Left lobe of liver (tissue), 2 donors: ENCODE results near the gene TYK2. TPM values are rescaled to one million over a fixed set of nuclear protein-coding genes. Genes with fewer than 3 reads are reported as not detected.
"Not testable (repeated sequence)": the region's sequence is repeated elsewhere in the genome, so short reads cannot be mapped to it uniquely, and the experiment has no call there.

ENCODE experiments used
- ATAC-seq: fragments of 200-7000 bp; cut with Tn5 transposase; one replicate; pipeline ENCODE4 v1.9.1; 2020; ENCODE audit warnings: mild to moderate bottlenecking, moderate library complexity
- DNase-seq: peaks from one replicate; pipeline ENCODE4 v3.0.0-alpha.2; 2020; ENCODE audit warnings: low spot score
- total RNA-seq: library from RNA; stranded (reverse); gene quantifications from one replicate; pipeline ENCODE4 v1.2.1, GENCODE V29; 2021
- donor health status: DM: no; HTN: no; CAD: no; lungs with moderate emphysema.
- donor health status: DM: no; HTN: yes; CAD: no.

Gene TYK2
- total RNA-seq, 1 donor from 2014 or later, result 78.8 TPM

- ATAC-seq, DNase-seq: not testable (repeated sequence)
Observed at GRCh38 chr19:10336725-10337124, 43.6 kb downstream of the TYK2 start.

GRCh38 chr19:10335352-10335985, 44.9 kb downstream of the TYK2 start:
- peak; percentile 40 for ATAC-seq
- DNase-seq, result peak; percentile 71

- ATAC-seq (peak; percentile 80), DNase-seq (peak; percentile 98)
Observed at GRCh38 chr19:10334588-10335351, 45.6 kb downstream of the TYK2 start.

GRCh38 chr19:10333758-10334587, 46.4 kb downstream of the TYK2 start:
- ATAC-seq, result peak; percentile 3

GRCh38 chr19:10332965-10333757, 47.2 kb downstream of the TYK2 start, which contains the start of gene RAVER1:
RAVER1 (minus strand) TSS chr19:10333529; CDS start chr19:10333507, 22 bp downstream.
- DNase-seq, result peak; percentile 98

More at GRCh38 chr19:10333758-10334587, 46.4 kb downstream of the TYK2 start:
- no peak for DNase-seq

GRCh38 chr19:10332158-10332964, 48.0 kb downstream of the TYK2 start:
- DNase-seq (no peak), ATAC-seq (no peak)

More at GRCh38 chr19:10332965-10333757, 47.2 kb downstream of the TYK2 start, which contains the start of gene RAVER1:
- ATAC-seq, result peak; percentile 73

GRCh38 chr19:10329555-10329954, 50.8 kb downstream of the TYK2 start:
- DNase-seq (no peak), ATAC-seq (no peak)

GRCh38 chr19:10328558-10329429, 51.6 kb downstream of the TYK2 start:
- no peak for ATAC-seq
- no peak for DNase-seq

- DNase-seq (peak; percentile 70), ATAC-seq (peak; percentile 83)
Observed at GRCh38 chr19:10327793-10328192, 52.6 kb downstream of the TYK2 start.

- DNase-seq, result no peak
- ATAC-seq, result peak; percentile 68
Observed at GRCh38 chr19:10325732-10326131, 54.6 kb downstream of the TYK2 start.

GRCh38 chr19:10321874-10322835, 58.2 kb downstream of the TYK2 start:
- no peak for ATAC-seq
- no peak for DNase-seq

GRCh38 chr19:10321417-10321797, 59.0 kb downstream of the TYK2 start:
- ATAC-seq, result no peak

GRCh38 chr19:10320602-10321416, 59.6 kb downstream of the TYK2 start:
- no peak for ATAC-seq
- DNase-seq, result no peak

More at GRCh38 chr19:10321417-10321797, 59.0 kb downstream of the TYK2 start:
- no peak for DNase-seq

- no peak for ATAC-seq
- DNase-seq, result no peak
Observed at GRCh38 chr19:10318807-10319682, 61.3 kb downstream of the TYK2 start.

- no peak for DNase-seq
- ATAC-seq, result no peak
Observed at GRCh38 chr19:10317857-10318462, 62.4 kb downstream of the TYK2 start.
